ENCODE data around the gene GPC2.
"Not testable (repeated sequence)": the region's sequence is repeated elsewhere in the genome, so short reads cannot be mapped to it uniquely, and the experiment has no call there.

Gene GPC2

DNA sequence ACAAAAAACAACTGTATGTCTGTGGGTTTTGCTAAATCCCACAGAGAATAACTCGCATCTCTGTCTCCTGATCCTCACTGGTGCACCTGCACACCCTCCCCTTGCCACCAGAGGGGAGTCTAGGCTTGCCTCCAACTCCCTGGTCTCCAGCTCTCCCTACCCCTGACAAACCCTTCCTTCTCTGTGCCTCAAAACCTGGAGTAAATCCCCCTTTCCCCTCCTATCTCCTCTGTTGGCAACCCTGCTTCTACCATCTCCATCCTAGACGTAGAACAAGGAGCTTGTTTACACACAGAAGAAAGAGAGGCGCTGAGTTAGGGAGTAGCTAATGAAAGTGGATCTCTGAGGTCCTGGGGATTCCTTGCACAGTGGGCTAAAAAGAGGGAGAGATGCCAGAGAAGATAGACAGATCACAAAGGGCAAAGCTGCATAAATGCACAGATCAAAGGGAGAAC is 44.5 kb downstream of the GPC2 start:
- no peak overlapping the region for H3K4me3 ChIP-seq (ENCODE audit: low read depth in 1 of 2, low read length in 2 of 2)
- no peaks in the 10 kb centered on the region for H3K9me3 ChIP-seq (ENCODE audit: insufficient read depth, low read length, severe bottlenecking)
- peaks cover 23% of the 10 kb centered on the region for H3K4me1 ChIP-seq (ENCODE audit: insufficient read depth, low read length)
- no peaks in the 10 kb centered on the region for H4K20me1 ChIP-seq (ENCODE audit: insufficient read depth, low read length)
- no peak overlapping the region for H2AFZ ChIP-seq (ENCODE audit: low read depth, low read length)
- no peaks in the 10 kb centered on the region for H3K36me3 ChIP-seq (ENCODE audit: insufficient read depth, low read length)
- DNase-seq = peak; percentile 76
- no peak overlapping the region for H3K27ac ChIP-seq (ENCODE audit: low read length)
- TF ChIP-seq, protein P1, sequence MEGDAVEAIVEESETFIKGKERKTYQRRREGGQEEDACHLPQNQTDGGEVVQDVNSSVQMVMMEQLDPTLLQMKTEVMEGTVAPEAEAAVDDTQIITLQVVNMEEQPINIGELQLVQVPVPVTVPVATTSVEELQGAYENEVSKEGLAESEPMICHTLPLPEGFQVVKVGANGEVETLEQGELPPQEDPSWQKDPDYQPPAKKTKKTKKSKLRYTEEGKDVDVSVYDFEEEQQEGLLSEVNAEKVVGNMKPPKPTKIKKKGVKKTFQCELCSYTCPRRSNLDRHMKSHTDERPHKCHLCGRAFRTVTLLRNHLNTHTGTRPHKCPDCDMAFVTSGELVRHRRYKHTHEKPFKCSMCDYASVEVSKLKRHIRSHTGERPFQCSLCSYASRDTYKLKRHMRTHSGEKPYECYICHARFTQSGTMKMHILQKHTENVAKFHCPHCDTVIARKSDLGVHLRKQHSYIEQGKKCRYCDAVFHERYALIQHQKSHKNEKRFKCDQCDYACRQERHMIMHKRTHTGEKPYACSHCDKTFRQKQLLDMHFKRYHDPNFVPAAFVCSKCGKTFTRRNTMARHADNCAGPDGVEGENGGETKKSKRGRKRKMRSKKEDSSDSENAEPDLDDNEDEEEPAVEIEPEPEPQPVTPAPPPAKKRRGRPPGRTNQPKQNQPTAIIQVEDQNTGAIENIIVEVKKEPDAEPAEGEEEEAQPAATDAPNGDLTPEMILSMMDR (IDR thresholded peaks at IDR 0.05; ENCODE audit: borderline replicate concordance, extremely low read depth, low read length, poor library complexity, severe bottlenecking) = peak; percentile 94
- no peak for TF ChIP-seq EZH2 (IDR thresholded peaks at IDR 0.05; ENCODE audit: borderline replicate concordance, low read depth, low read length, severe bottlenecking)
- H3K79me2 ChIP-seq (ENCODE audit: insufficient read depth, low read length) = no peaks in the 10 kb centered on the region; the same call in 1 of the 2 replicates
- no peak overlapping the region for H3K9ac ChIP-seq (ENCODE audit: low read depth, low read length)
- no peak overlapping the region for H3K4me2 ChIP-seq (ENCODE audit: insufficient read depth, low read length)
- peak; percentile 81 for ATAC-seq (ENCODE audit: insufficient read depth, low read depth)
- no peaks in the 10 kb centered on the region for H3K27me3 ChIP-seq (ENCODE audit: insufficient read depth, low read length, poor library complexity)

DNA sequence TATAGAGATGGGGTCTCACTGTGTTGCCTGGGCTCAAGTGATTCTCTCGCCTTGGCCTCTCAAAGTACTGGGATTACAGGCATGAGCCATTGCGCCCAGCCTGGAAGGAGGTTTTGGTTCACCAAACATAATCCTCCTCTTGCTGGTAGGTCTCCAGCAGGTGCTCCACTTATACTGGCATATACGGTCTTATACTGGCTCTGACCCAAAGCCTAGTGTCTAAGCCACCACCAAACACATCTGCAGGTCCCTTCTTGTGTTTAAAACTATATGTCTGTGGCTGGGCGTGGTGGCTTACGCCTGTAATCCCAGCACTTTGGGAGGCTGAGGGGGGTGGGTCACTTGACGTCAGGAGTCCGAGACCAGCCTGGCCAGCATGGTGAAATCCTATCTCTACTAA is 45.1 kb downstream of the GPC2 start:
- H3K9ac ChIP-seq (ENCODE audit: low read depth, low read length) = no peak overlapping the region
- no peaks in the 10 kb centered on the region for H4K20me1 ChIP-seq (ENCODE audit: insufficient read depth, low read length)
- peaks cover 26% of the 10 kb centered on the region for H3K4me1 ChIP-seq (ENCODE audit: insufficient read depth, low read length)
- no peak overlapping the region for H3K27ac ChIP-seq (ENCODE audit: low read length)
- TF ChIP-seq, protein P1 (IDR thresholded peaks at IDR 0.05; ENCODE audit: borderline replicate concordance, extremely low read depth, low read length, poor library complexity, severe bottlenecking) = no peak
- no peak for TF ChIP-seq EZH2 (IDR thresholded peaks at IDR 0.05; ENCODE audit: borderline replicate concordance, low read depth, low read length, severe bottlenecking)
- no peak for DNase-seq
- H3K36me3 ChIP-seq (ENCODE audit: insufficient read depth, low read length) = no peaks in the 10 kb centered on the region
- H2AFZ ChIP-seq (ENCODE audit: low read depth, low read length) = no peak overlapping the region
- no peak overlapping the region for H3K4me3 ChIP-seq (ENCODE audit: low read depth in 1 of 2, low read length in 2 of 2)
- peaks cover 2% of the 10 kb centered on the region; the same call in 1 of the 2 replicates for H3K79me2 ChIP-seq (ENCODE audit: insufficient read depth, low read length)
- H3K4me2 ChIP-seq (ENCODE audit: insufficient read depth, low read length) = no peak overlapping the region
- no peak for ATAC-seq (ENCODE audit: insufficient read depth, low read depth)
- no peaks in the 10 kb centered on the region for H3K27me3 ChIP-seq (ENCODE audit: insufficient read depth, low read length, poor library complexity)
- no peaks in the 10 kb centered on the region for H3K9me3 ChIP-seq (ENCODE audit: insufficient read depth, low read length, severe bottlenecking)

DNA sequence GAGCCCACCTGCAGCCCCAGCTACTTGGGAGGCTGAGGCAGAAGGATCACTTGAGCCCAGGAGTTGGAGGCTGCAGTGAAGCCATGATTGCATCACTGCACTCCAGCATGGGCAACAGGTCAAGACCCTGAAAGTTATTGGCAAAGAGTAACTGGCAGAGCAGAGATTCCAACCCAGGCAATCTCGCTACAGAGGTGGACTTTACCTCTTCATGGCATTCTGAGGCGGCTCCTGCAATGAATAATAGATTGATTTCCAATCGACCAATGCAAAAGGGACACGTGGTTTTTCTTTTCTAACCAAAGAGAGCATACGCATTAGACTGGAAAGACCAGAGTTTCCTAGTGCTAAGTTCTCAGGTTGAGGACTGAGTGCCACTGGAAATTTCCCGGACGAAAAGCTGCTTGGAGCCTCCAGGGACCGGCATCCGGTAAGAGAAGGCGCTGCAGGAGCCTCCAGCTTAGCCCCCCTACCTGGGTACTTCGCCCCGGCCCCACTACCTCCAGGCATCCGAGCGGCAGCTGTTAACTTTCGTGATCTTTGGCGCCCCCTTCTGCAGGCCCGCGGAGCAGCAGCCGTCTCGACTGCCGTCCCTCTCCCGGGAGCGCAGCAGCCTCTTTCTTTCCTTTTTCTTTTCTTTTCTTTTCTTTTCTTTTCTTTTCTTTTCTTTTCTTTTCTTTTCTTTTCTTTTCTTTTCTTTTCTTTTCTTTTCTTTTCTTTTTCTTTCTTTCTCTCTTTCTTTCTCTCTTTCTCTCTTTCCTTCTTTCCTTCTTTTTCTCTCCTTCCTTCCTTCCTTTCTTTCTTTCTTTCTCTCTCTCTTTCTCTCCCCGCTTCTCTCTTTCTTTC is 46.4 kb downstream of the GPC2 start:
- Histone ChIP-seq H4K20me1 (ENCODE audit: insufficient read depth, low read length) (no peaks in the 10 kb centered on the region), H3K9ac (ENCODE audit: low read depth, low read length) (peak overlapping the region; percentile 18), H3K4me1 (ENCODE audit: insufficient read depth, low read length) (peaks cover 32% of the 10 kb centered on the region), H3K4me2 (ENCODE audit: insufficient read depth, low read length) (peak overlapping the region; percentile 54), H3K27ac (ENCODE audit: low read length) (no peak overlapping the region), H3K79me2 (ENCODE audit: insufficient read depth, low read length) (peaks cover 10% of the 10 kb centered on the region), H3K9me3 (ENCODE audit: insufficient read depth, low read length, severe bottlenecking) (no peaks in the 10 kb centered on the region), H3K27me3 (ENCODE audit: insufficient read depth, low read length, poor library complexity) (no peaks in the 10 kb centered on the region), H3K36me3 (ENCODE audit: insufficient read depth, low read length) (no peaks in the 10 kb centered on the region), H2AFZ (ENCODE audit: low read depth, low read length) (peak overlapping the region; percentile 76), H3K4me3 (ENCODE audit: low read depth in 1 of 2, low read length in 2 of 2) (peak overlapping the region in 1 of 2 experiments; percentile 18; a peak in 1 of 4 replicates)
- DNase-seq (peak; percentile 88), ATAC-seq (ENCODE audit: insufficient read depth, low read depth) (peak; percentile 32; the same call in 2 of the 3 replicates)
- TF ChIP-seq, protein P1 (IDR thresholded peaks at IDR 0.05; ENCODE audit: borderline replicate concordance, extremely low read depth, low read length, poor library complexity, severe bottlenecking) = peak; percentile 90
- no peak for TF ChIP-seq EZH2 (IDR thresholded peaks at IDR 0.05; ENCODE audit: borderline replicate concordance, low read depth, low read length, severe bottlenecking)

DNA sequence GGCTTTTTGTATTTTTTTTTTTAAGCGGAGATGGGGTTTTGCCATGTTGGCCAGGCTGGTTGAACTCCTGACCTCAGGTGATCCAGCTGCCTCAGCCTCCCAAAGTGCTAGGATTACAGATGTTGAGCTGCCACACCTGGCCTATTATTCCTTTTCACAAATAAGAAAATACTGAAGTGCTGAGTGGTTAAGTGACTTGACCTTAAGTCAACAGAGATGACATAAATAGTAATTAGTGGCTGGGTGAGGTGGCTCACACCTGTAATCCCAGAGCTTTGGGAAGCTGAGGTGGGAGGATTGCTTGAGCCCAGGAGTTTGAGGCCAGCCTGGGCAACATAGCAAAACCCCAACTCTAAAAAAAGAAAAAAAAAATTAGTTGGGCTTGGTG is 47.0 kb downstream of the GPC2 start:
- not testable (repeated sequence) for H4K20me1 ChIP-seq (ENCODE audit: insufficient read depth, low read length); H3K9me3 ChIP-seq (ENCODE audit: insufficient read depth, low read length, severe bottlenecking); H3K4me2 ChIP-seq (ENCODE audit: insufficient read depth, low read length); H3K27me3 ChIP-seq (ENCODE audit: insufficient read depth, low read length, poor library complexity); H2AFZ ChIP-seq (ENCODE audit: low read depth, low read length); DNase-seq; H3K4me3 ChIP-seq (ENCODE audit: low read depth in 1 of 2, low read length in 2 of 2); ATAC-seq (ENCODE audit: insufficient read depth, low read depth); H3K9ac ChIP-seq (ENCODE audit: low read depth, low read length); H3K27ac ChIP-seq (ENCODE audit: low read length); H3K36me3 ChIP-seq (ENCODE audit: insufficient read depth, low read length)
- H3K79me2 ChIP-seq (ENCODE audit: insufficient read depth, low read length) = peaks cover 16% of the 10 kb centered on the region
- H3K4me1 ChIP-seq (ENCODE audit: insufficient read depth, low read length) = peaks cover 38% of the 10 kb centered on the region

Data from DND-41 (cell line).